ENCODE measurements around the gene PSME1.

The PSME1 gene

GRCh38 chr14:24130380-24130716 is 5.6 kb upstream of the PSME1 start, which contains the start of gene FITM1:
FITM1 (plus strand) TSS chr14:24130659; CDS start chr14:24131564, 905 bp downstream.
- DNase-seq (ENCODE audit: low spot score): no peak

GRCh38 chr14:24130717-24131548 is 5.1 kb upstream of the PSME1 start:
- DNase-seq (ENCODE audit: low spot score): no peak

GRCh38 chr14:24131549-24131966 is 4.4 kb upstream of the PSME1 start:
- no peak for DNase-seq (ENCODE audit: low spot score)

- DNase-seq (ENCODE audit: low spot score): no peak
Observed at GRCh38 chr14:24132061-24132685, 3.8 kb upstream of the PSME1 start.

- no peak for DNase-seq (ENCODE audit: low spot score)
Observed at GRCh38 chr14:24132976-24133375, 3.0 kb upstream of the PSME1 start.

GRCh38 chr14:24133735-24134134 is 2.3 kb upstream of the PSME1 start:
- no peak for DNase-seq (ENCODE audit: low spot score)

GRCh38 chr14:24135584-24135833 is 485 bp upstream of the PSME1 start:
- no peak for DNase-seq (ENCODE audit: low spot score)

GRCh38 chr14:24136684-24137528 is 912 bp downstream of the PSME1 start:
- DNase-seq (ENCODE audit: low spot score): no peak

GRCh38 chr14:24137529-24138395 is 1.8 kb downstream of the PSME1 start:
- DNase-seq (ENCODE audit: low spot score): no peak

GRCh38 chr14:24138396-24139271 is 2.6 kb downstream of the PSME1 start:
- no peak for DNase-seq (ENCODE audit: low spot score)

GRCh38 chr14:24139272-24139934 is 3.4 kb downstream of the PSME1 start:
- DNase-seq (ENCODE audit: low spot score): no peak

- DNase-seq (ENCODE audit: low spot score): peak; percentile 93
Observed at GRCh38 chr14:24141097-24141880, 5.3 kb downstream of the PSME1 start, which contains the start of gene EMC9. EMC9 (minus strand) TSS chr14:24141591; CDS start chr14:24141304, 287 bp downstream.

- no peak for DNase-seq (ENCODE audit: low spot score)
Observed at GRCh38 chr14:24143511-24143910, 7.5 kb downstream of the PSME1 start.

- DNase-seq (ENCODE audit: low spot score): no peak
Observed at GRCh38 chr14:24144451-24144850, 8.5 kb downstream of the PSME1 start.

GRCh38 chr14:24145219-24145618 is 9.2 kb downstream of the PSME1 start:
- DNase-seq (ENCODE audit: low spot score): no peak

GRCh38 chr14:24145690-24146452 is 9.9 kb downstream of the PSME1 start:
- no peak for DNase-seq (ENCODE audit: low spot score)

- DNase-seq (ENCODE audit: low spot score): peak; percentile 94
Observed at GRCh38 chr14:24146453-24146977, 10.5 kb downstream of the PSME1 start, which contains the start of gene PSME2. PSME2 (minus strand) TSS chr14:24146610; CDS start chr14:24146581, 29 bp downstream.
